ENCODE results near the gene GBA3.

GBA3 gene

DNA sequence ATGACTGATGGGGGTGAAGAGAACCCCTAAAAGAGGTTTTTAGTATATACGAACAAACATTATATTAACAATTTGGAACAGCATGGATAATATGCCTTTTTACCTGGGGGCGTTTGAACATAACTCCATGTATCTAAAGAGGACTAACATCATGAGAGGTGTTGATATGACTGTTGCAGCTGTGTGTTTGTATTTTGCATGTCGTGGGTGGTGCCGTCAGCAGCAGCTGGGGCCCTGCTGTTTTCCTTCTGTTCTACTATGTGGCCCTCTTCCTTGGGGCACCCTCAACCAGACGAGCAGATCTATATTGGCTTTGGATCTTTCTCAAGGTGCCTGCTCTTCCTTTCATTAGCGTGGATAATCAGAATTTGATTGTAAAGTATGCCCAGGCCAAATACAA is 11.2 kb downstream of the GBA3 start:
- no peak for DNase-seq

DNA sequence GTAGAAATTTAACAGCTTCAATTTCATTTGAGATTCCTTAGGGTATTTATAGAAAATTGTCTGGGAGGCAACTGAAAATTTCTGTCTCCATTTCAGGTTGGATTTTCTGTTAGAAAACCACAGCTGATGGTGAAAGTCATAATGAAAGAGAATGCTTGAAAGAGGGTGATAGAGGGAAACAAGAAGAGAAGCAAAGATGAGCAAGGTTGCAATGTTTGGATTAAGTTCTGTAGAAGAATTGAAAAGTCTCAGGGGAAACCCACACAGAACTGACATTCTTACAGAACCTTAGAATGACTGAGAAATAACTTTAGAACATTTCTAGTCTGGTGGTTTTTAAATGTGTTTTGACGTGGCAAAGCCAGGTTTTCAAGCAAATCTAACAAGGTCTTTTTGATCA is 14.7 kb downstream of the GBA3 start:
- DNase-seq, result no peak

DNA sequence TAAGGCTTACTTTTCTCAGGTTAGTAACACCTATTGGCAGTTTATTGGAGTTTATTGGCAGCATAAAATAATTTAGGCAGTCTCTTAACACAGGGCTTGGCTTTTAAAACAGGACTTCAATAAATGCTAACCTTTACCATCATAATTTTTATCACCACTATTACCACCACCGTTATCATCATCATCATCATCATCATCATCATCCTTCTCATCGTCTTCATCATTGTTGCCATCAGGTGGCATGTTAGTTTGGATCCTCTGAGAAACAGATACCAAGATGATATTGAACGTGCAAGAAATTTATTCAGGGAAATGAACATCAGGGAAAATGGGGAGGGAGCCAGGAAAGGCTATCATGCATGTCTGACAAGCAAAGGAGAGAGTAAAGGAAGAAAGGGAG is 16.2 kb downstream of the GBA3 start:
- DNase-seq, result no peak

DNA sequence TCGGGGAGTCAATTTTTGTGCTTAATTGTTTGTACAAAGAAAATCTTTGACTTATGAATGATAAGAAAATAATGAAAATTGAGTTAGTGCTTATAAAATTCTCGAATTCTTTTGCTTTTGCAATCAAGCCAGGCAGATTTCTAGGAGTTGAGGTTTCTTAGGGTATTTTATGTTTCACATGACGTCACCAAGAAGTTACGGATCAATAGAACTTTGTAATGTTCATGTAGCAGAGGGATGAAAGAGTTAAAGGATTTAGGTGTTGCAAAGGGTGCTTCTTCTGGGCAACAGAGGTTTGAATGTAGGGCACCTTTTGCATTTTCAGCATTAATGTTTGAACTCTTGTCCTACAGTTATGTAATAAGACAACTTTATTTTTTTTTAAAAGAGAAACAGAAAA is 19.4 kb downstream of the GBA3 start:
- DNase-seq, result no peak

DNA sequence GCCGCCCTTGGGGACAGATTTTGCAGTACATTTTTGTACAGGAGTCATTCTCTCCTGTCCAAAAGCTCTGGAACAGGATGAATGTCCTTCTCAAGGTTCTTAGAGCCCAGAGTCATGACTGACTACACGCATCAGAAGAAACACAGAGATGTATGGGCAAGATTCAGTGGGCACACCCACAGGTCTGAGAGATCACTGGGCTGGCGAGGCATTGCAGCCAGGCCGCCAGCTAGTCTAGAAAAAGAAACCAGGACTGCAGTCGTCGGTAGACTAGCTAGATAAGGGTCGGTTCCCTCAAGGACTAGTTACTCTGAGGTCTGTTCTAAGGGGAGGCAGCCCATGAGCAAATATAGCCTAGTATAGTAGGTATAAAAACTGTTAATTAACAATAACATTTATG is 19.8 kb downstream of the GBA3 start:
- DNase-seq, result no peak

DNA sequence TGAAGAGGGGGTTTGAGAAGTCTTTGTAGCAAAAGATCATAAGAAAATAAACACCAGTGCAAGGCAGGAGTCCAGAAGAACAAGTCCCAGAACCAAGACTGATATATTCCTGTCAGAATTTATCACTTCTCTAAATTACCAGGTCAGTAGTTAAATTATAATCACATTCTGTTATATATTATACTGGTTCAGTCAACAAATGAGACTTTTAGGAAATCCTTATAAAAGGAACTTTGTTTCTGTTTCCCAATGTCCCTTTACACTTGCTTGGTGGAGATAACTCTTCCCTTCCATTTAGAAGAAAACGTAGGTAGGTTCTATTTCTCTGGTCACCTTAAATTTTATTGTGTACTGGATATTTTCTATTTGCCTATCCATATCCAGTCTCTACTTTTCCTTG is 21.1 kb downstream of the GBA3 start:
- DNase-seq, result no peak

DNA sequence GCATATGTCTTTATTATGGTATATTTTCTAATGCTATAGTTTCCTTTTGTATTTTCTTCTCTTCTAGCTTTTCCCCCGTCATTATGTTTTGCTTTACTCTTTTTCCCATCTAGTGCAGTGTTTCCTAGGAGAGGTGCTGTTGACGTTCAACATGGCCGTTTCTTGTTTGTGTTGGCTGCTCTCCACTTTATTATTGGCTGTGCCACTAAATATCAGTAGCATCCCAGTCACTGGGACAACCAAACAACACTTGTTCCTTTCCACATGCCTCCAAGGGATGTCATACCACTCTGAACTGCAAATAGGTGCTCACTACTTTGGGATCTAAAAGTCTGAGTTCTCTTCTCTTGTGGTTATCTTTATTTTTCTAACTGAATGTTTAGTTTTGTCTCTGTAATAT is 26.5 kb downstream of the GBA3 start:
- DNase-seq, result no peak

DNA sequence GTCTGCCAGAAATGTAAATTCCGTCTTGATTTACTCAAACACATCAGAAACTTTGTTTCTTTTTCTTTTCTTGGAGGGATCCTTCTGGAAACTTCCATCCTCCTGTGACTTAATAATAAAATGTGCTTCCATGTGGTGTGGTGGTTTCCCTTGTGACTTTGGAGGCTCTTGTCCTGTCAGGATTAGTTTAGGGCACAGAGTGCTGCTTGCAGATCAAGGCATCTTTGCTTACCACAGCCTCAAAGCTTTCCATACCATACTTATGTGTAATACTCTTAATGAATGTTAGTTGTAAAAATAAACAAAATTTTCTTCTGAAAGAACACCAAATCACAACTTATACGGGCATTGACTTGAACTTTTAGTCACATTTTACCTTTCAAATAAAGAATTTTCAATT is 27.4 kb downstream of the GBA3 start:
- DNase-seq, result no peak

DNA sequence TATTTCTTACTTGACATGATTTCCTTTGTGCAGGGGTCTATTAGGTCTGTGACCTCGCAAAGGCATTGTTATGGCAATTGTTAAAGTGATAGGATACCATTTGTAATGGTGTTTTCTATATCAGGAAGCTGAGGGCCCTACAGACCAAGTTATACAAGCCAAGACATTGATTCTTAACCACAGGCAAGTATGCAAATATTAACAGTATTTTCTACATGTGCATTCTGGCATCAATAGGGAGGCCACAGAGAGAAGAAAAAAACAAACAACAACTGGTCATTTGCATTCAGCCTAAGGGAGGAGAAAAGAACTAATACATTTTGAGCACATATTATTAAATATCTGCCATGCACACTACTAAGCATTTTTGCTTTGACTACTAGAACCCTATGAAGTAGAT is 28.5 kb downstream of the GBA3 start:
- DNase-seq, result no peak

DNA sequence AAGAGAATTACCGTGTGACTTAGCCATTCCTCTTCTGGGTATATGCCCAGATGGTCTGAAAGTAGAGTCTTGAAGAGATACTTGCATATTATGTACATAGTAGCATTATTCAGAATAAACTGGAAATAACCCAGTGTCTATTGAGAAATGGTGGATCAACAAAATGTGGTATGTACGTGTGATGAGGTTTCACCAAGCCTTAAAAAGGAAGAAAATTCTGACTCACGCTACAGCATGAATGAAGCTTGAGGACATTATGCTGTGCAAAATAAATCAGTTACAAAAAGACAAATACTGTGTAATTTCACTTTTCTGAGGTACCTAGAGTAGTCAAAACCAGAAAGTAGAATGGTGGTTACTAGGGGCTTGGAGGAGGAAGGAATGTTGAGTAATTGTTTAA is 37.3 kb downstream of the GBA3 start:
- no peak for DNase-seq

DNA sequence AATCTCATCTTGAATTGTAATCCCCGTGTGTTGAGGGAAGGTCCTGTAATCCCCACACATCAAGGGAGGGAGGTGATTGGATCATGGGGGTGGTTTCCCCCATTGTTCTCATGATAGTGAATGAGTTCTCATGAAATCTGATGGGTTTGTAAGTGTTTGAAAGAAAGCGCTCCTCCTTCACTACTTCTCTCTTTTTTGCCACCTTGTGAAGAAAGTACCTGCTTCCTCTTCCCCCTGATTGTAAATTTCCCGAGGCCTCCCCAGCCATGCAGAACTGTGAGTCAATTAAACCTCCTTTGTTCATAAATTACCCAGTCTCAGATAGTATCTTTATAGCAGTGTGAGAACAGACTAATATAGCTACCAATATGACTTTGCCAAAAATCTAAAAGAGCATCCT is 41.1 kb downstream of the GBA3 start:
- no peak for DNase-seq

DNA sequence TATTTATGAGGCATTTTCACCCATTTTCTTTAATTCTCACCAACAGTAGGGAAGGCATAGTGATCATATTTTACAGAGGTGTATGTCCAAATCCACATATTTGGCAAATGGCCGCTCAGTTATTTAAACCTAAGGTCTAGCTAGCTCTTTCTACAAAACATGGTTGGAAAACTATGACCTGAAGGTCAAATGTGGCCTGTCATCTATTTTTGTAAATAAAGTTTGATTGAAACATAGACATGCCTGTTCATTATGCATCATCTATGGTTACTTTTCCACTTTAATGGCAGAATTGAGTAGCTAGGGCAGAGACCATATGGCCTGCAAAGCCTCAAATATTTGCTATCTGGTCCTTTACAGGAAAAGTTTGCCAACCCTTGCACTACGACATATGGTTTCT is 44.2 kb downstream of the GBA3 start:
- DNase-seq, result no peak

DNA sequence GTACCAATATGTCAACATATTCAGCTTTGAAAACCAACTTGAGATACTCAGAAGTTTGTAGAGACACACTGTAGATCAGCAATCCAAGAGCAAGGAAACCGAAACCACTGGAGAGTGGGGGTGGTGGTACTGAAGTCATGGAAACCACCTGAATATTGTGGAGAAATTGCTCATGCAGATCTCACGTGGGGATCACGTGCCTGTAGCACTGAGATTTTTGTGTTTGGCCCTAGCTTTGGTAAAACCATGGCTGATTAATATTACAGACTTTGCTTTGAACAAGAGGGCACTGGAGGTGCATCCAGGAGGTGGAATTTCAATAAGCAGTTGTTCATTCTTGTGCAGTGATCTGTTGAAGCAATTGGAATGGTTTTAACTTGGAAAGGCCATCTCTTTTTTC is 47.2 kb downstream of the GBA3 start:
- no peak for DNase-seq

DNA sequence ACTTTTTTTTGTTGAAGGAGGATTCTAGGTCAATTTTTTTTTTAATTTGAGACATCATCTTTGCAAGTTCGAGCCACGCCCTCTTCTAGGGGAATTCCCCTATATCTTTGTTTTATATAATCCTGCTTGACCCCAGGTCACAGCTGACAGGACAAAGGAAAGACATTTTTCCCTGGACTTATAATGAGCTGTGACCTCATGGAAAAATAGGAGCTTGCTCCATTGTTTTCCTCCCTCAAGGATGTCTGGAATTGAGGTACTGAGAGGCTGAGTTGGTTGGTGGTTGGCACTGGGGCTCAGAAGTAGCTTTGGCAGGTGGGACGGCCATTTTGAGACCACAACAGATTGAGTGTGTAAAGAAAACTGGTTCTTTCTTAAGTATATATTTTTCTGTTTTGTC is 49.0 kb downstream of the GBA3 start:
- DNase-seq, result no peak

DNA sequence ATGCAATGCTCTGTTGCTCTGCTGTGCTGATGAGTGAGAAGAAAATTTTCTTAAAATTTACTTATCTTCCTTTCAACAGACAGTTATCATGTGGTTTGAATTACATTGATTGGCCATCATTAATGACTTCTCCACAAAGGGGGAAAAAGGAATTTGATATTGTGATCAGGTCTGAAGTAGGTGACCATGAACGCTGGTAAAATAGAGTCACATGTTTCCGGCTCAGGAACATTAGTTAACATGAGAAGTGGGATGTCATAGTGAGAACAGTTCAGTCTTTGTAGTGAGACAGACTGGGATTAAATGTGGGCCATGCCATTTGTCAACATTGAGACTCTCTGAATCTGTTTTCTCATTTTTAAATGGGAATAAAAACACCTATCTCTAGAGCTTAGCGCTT is 50.6 kb downstream of the GBA3 start:
- DNase-seq, result no peak

DNA sequence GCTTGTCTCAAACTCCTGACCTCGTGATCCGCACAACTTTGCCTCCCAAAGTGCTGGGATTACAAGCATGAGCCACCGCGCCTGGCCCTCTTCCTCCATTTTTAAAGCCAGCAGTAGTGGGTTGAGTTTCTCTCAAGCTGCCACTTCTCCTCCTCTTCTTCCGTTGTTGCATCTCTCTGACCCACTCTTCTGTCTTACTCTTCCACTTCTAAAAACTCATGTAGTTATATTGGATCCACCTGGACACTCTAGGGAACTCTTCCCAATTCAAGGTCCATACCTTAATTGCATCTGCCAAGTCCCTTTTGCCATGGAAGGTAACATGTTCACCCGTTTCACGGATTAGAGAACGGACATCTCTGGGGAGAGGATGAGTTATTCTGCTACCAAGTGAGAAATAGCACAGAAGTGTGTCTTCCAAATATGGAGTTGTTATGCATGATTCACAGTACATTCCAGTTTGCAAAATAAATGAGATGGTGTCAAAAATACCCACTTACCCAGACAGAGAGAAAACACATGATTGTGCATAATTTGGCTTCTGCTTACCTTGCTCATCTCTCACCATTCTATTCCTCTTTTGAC is 51.8 kb downstream of the GBA3 start:
- DNase-seq, result no peak

DNA sequence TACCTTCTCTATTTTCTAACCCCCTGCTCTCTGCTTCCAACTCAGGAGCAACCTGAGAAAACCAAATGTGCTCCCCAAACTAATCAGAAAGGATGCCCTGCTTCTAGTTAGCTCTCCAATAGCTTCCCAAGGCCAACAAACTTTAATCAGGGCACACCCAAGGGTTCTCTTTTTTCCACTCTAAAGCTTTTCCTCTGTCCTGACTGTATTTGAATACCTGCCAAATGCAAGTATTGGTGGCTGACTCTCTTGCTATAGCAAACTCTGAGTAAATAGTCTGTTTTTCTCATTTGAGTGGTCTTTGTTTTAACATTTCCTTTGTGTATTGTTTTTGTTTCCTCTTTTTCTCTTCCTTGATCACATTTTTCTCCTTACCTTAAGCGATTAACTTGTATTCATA is 52.5 kb downstream of the GBA3 start:
- no peak for DNase-seq

DNA sequence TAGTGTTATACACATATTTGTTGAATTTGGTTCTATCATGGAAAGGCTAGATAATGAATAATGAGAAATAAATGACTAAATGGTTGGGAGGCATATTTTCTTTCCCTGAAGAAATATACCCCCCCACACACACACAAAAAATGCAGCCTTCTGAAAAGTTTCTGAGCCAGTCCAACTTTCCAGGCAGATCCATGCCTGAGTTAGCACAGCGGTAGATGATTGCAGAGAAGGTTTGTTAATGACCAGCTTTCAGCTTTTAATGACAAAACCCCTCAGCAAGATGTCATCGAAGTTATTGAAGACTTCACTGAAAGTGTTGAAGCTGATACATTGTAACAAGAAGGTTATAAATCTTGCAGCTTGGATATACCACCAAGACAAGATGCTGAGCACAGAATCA is 61.4 kb downstream of the GBA3 start:
- no peak for DNase-seq

DNA sequence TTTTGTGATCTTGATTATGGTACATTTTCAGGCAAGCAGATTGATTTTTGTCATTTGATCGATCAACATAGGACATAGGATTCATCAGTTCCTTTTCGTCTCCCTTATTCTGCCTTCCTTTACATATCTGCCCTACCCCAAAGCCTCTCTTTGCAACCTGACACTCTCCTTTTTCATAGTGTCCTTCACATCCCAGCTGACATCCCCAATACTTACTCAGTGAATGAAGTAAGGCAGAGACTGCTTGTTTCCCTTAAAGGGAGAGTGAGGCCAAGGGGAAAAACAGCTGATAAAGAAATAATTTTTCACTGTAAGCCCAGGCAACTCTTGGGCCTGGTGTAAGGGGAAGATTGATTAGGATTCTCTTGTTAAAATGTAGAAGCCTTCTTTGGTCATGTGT is 69.8 kb downstream of the GBA3 start:
- DNase-seq, result no peak

DNA sequence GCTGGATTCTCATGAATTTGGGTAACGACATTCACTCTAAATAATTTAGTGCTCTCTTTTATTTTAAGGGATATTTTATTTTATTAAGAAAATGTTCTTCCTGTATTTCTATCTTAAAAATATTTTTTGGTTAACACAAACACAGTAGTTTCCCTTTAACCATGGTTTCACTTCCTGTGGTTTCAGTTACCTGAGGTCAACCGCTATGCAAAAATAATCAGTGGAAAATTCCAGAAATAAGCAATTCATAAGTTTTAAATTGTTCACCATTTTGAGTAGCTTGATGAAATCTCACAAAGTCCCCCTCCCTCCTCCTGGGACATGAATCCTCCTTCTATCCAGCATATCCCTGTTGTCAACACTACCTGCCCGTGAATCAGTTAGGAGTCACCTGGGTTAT is 71.4 kb downstream of the GBA3 start:
- DNase-seq, result no peak

DNA sequence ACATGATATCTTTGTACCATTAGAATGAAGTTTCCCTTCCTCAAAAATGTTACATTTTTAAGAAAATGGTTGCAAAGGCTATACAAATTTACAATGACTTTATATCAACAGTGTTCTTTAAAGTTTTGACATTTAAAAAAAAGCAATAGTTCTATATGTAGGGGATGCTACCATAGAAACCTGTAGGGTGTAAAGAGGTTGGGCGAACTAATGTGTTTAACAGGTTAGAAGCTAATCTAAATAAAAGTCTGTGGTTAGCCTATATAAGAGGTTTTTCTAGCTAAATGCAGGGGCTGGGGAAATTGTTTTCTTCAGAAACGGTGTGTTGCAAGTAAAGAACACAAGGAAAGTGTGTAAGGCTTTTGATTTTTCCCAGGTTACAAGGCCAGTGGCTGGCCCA is 73.3 kb downstream of the GBA3 start:
- no peak for DNase-seq

DNA sequence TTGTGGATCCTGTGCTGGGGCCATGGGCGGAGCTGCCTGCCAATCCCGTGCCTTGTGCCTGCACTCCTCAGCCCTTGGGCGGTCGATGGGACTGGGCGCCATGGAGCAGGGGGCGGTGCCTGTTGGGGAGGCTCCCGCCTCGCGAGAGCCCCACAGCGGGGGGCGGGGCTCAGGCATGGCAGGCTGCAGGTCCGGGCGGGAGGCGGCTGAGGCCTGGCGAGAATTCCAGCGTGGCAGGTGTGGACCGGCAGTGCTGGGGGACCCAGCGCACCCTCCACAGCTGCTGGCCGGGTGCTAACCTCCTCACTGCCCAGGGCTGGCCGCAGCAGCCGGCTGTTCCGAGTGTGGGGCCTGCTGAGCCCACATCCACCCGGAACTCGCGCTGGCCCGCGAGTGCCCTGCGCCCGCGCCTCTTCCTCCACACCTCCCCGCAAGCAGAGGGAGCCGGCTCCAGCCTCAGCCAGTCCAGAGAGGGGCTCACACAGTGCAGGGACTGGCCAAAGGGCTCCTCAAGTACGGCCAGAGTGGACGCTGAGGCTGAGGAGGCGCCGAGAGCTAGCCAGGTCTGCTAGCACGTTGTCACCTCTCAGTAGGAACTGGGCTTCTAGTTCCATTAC is 85.9 kb downstream of the GBA3 start:
- no peak for DNase-seq

DNA sequence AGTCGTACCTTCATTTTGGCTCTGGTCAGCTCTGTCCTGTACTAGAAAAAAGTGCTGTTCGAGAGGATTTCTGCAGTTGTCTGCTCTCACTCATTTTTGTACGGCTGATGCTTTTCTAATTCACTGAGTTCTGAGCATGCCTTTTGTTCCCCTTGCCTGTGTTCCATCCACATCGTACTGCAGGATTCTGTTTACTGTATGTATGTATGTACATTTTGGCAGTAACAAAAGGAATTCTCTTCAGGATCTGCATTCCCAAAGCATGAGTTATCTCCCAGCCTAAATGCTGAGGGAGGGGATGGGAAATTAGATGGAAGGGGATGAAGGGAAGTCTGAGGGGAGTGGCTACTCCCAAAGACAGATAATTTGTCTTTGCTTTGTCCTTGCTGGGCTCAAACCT is 87.6 kb downstream of the GBA3 start:
- no peak for DNase-seq

DNA sequence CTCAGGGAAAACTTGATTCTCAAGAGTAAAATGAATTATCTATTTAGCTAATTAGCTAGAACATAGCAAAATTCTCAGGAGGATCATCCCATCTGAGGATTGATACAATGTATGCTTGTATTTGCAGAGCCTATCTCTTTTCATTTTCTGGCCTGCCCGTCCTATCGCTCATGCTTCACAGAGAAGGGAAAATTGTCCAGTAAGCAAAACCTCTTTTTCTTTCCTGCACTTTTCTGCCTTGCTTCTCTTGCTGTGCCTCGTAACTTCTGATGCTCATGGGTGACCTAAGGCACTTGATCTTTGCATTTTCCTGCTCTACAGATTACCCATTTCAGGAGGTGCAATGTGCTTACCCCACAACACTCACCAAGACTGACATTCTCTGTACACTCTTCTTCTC is 88.1 kb downstream of the GBA3 start:
- DNase-seq, result no peak

DNA sequence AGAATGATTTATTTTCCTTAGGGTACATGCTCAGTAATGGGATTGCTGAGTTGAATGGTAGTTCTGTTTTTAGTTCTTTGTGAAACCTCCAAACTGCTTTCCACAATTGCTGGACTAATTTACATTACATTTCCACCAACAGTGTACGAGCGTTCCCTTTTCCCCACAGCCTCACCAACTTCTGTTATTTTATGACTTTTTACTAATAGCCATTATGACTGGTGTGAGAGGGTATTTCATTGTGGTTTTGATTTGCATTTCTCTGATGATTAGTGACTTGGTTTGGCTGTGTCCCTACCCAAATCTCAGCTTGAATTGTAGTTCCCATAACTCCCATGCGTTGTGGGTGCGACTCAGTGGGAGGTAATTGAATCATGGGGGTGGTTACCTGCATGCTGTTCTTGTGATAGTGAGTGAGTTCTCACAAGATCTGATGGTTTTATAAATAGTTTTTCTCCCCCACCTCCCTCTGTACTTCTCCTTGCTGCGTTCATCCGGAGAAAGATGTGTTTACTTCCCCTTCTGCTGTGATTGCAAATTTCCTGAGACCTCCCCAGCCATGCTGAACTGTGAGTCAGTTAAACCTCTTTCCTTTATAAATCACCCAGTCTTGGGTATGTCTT is 95.1 kb downstream of the GBA3 start:
- no peak for DNase-seq

Measured in islet precursor cell (in vitro differentiated cells).